A549 (cell line): ENCODE data around the gene TMEM117. TPM values are rescaled to one million over a fixed set of nuclear protein-coding genes. Genes with fewer than 3 reads are reported as not detected.

Source experiments
- ATAC-seq, 2 experiments: fragments of 200-7000 bp in 1 of 2; fragments of >200 bp in 1 of 2; cut with Nextera tagmentation in 1 of 2; cut with Tn5 transposase in 1 of 2; 3 replicates each; pipeline versions ENCODE4 v1.8.0 to v1.9.1; 2018 to 2020; ENCODE audit warnings: mild to moderate bottlenecking in 1 of 2, moderate library complexity in 1 of 2
- CTCF ChIA-PET: fragments of 300-600 bp; sonication (Branson Sonifier 250); formaldehyde crosslinking; extraction: SDS; loops from one replicate; lab custom pipeline; 2021; ENCODE audit warnings: antibody characterized with exemption, inconsistent platforms; lab: Yijun Ruan, JAX
- POLR2A ChIA-PET: fragments of 350-600 bp; formaldehyde crosslinking; extraction: SDS; loops from one replicate; lab custom pipeline; 2021; ENCODE audit warnings: antibody characterized with exemption, inconsistent platforms; lab: Yijun Ruan, JAX
- DNase-seq, 2 experiments: peaks; one replicate each; pipeline versions ENCODE4 v3.0.0 to v3.0.0-alpha.2; 2011 to 2016; ENCODE audit warnings: low read depth in 1 of 2, low spot score in 1 of 2
- FAIRE-seq: peaks from 2 replicates; lab custom pipeline; 2011; peaks lifted over from hg19 to GRCh38; lab: Jason Lieb, UNC
- H3K27ac ChIP-seq, 2 experiments: fragments of >200 bp; sonication (Bioruptor Twin); formaldehyde crosslinking; 3 replicates each; pipeline ENCODE4 v1.5.1; 2016 to 2017
- H3K4me1 ChIP-seq: fragments of >200 bp; sonication (Bioruptor Twin); formaldehyde crosslinking; 3 replicates; pipeline ENCODE4 v1.6.1; 2016
- H3K4me2 ChIP-seq: fragments of >200 bp; sonication (Bioruptor Twin); formaldehyde crosslinking; 3 replicates; pipeline ENCODE4 v1.6.1; 2016
- H3K4me3 ChIP-seq: fragments of >200 bp; sonication (Bioruptor Twin); formaldehyde crosslinking; 3 replicates; pipeline ENCODE4 v1.5.1; 2016
- H3K9me3 ChIP-seq: fragments of >200 bp; sonication (Bioruptor Twin); formaldehyde crosslinking; 3 replicates; pipeline ENCODE4 v1.6.1; 2016
- CBX2 ChIP-seq: fragments of 200-600 bp; sonication (generic); IDR thresholded peaks from 2 replicates; pipeline ENCODE4 v1.6.1; 2016; ENCODE audit warnings: low read depth, mild to moderate bottlenecking, borderline replicate concordance
- CBX8 ChIP-seq: fragments of 200-600 bp; sonication (generic); IDR thresholded peaks from 2 replicates; pipeline ENCODE4 v1.6.1; 2016
- CHD4 ChIP-seq: fragments of 200-600 bp; sonication (generic); IDR thresholded peaks from 2 replicates; pipeline ENCODE4 v1.6.1; 2016; ENCODE audit warnings: antibody characterized with exemption, mild to moderate bottlenecking, borderline replicate concordance
- E2F6 ChIP-seq: IDR thresholded peaks from 2 replicates; pipeline ENCODE4 v1.6.1; 2012; ENCODE audit warnings: low read depth, borderline replicate concordance
- EHF ChIP-seq: fragments of 250-450 bp; sonication (Bioruptor Pico); IDR thresholded peaks from 2 replicates; pipeline ENCODE4 v1.5.0; 2020; ENCODE audit warnings: mild to moderate bottlenecking
- GATA3 ChIP-seq: IDR thresholded peaks from 2 replicates; pipeline ENCODE4 v1.6.1; 2012; ENCODE audit warnings: borderline replicate concordance
- JUNB ChIP-seq: fragments of >200 bp; sonication (Bioruptor Twin); formaldehyde crosslinking; IDR thresholded peaks from 2 replicates; pipeline ENCODE4 v1.6.1; 2016
- MAFK ChIP-seq: fragments of 450-650 bp; IDR thresholded peaks from 2 replicates; pipeline ENCODE4 v1.6.1; 2014; ENCODE audit not compliant: partially characterized antibody
- MYC ChIP-seq: IDR thresholded peaks from 2 replicates; pipeline ENCODE4 v1.6.1; 2012; ENCODE audit warnings: mild to moderate bottlenecking, inconsistent platforms, low read length, improper control_type of control experiment, borderline replicate concordance
- PHF8 ChIP-seq: fragments of 200-600 bp; sonication (generic); IDR thresholded peaks from 2 replicates; pipeline ENCODE4 v1.6.1; 2016; ENCODE audit warnings: low read depth, mild to moderate bottlenecking, antibody characterized with exemption, moderate library complexity, borderline replicate concordance
- POLR2A ChIP-seq: IDR thresholded peaks from 2 replicates; pipeline ENCODE4 v1.6.1; 2012; ENCODE audit warnings: mild to moderate bottlenecking, low read length
- POLR2AphosphoS2 ChIP-seq: conservative IDR thresholded peaks from 2 replicates; pipeline ENCODE4 v1.6.1; 2012; ENCODE audit warnings: low read length, improper control_type of control experiment, inconsistent platforms
- REST ChIP-seq: fragments of 200-600 bp; sonication (generic); IDR thresholded peaks from 2 replicates; pipeline ENCODE4 v1.6.1; 2016; ENCODE audit warnings: antibody characterized with exemption, mild to moderate bottlenecking, moderate library complexity
- RNF2 ChIP-seq: fragments of 200-600 bp; sonication (generic); IDR thresholded peaks from 2 replicates; pipeline ENCODE4 v1.6.1; 2016; ENCODE audit warnings: low read depth, mild to moderate bottlenecking, antibody characterized with exemption, moderate library complexity, borderline replicate concordance
- SREBF2 ChIP-seq: fragments of 450-650 bp; IDR thresholded peaks from 2 replicates; pipeline ENCODE4 v1.6.1; 2014; ENCODE audit warnings: mild to moderate bottlenecking, moderate library complexity
- TFCP2L1 ChIP-seq: fragments of 250-450 bp; sonication (Bioruptor Pico); IDR thresholded peaks from 2 replicates; pipeline ENCODE4 v1.5.0; 2021; ENCODE audit warnings: mild to moderate bottlenecking
- TP53 ChIP-seq: fragments of 250-450 bp; sonication (Bioruptor Pico); IDR thresholded peaks from 2 replicates; pipeline ENCODE4 v1.5.0; 2021; ENCODE audit warnings: mild to moderate bottlenecking, moderate library complexity
- ZC3H11A ChIP-seq: fragments of 450-650 bp; IDR thresholded peaks from 2 replicates; pipeline ENCODE4 v1.6.1; 2014; ENCODE audit warnings: antibody characterized with exemption, mild to moderate bottlenecking
- ZFP36 ChIP-seq: fragments of 450-650 bp; IDR thresholded peaks from 2 replicates; pipeline ENCODE4 v1.6.1; 2014; ENCODE audit warnings: borderline replicate concordance; ENCODE audit not compliant: partially characterized antibody
- WGBS: methylation state at CpG from one replicate; pipeline ENCODE4 v1.1.6; 2017; ENCODE audit errors: missing lambda C conversion rate; 5-methylcytosine and 5-hydroxymethylcytosine counted together
- polyA plus RNA-seq, 4 experiments: library from polyadenylated mRNA; depleted of rRNA in 3 of 4; stranded (reverse); fragments of >200 nt; fragmentation: RNase III in 1 of 4; extraction: RNeasy Plus Mini Kit Qiagen cat#74134 plus additional on column Dnase treatment in 1 of 4; gene quantifications; 2 replicates in 3 of 4; 3 replicates in 1 of 4; pipeline ENCODE4 v1.2.3, GENCODE V29; 2011 to 2017

TMEM117 gene
- polyA plus RNA-seq, 2 of the 4 experiments (the other 2 are of a cell fraction): 2.1 to 4.6 TPM

- TF ChIP-seq ZFP36: no peak
- TF ChIP-seq PHF8: no peak
- no peak for TF ChIP-seq SREBF2
- TF ChIP-seq E2F6: no peak
- no peak for TF ChIP-seq POLR2AphosphoS2
- TF ChIP-seq EHF (CRISPR knock-in tag): no peak
- TF ChIP-seq TP53: no peak
- no peak for TF ChIP-seq REST
- TF ChIP-seq ZC3H11A: no peak
- TF ChIP-seq MAFK: no peak
- H3K4me2 ChIP-seq: no peak overlapping the region
- 9% methylated on average over 4 of the region's 4 CpGs for WGBS
- H3K9me3 ChIP-seq: no peaks in the 10 kb centered on the region
- POLR2A ChIA-PET: no interaction called here
- no peaks in the 10 kb centered on the region for H3K4me1 ChIP-seq
- H3K27ac ChIP-seq: no peak overlapping the region
- DNase-seq (peak in 1 of 2 experiments; percentile 22), FAIRE-seq (no peak), ATAC-seq (no peak; a peak in 1 of 6 replicates)
- CTCF ChIA-PET: no interaction called here
- no peak overlapping the region for H3K4me3 ChIP-seq
Measured at GRCh38 chr12:44078273-44078672, 242.4 kb downstream of the TMEM117 start.

GRCh38 chr12:44088647-44089046 lies 252.8 kb downstream of the TMEM117 start:
- TF ChIP-seq CBX2 (no peak), TFCP2L1 (CRISPR knock-in tag) (no peak), JUNB (no peak), CHD4 (no peak), GATA3 (no peak)

GRCh38 chr12:44091948-44092606 lies 256.2 kb downstream of the TMEM117 start:
- H3K4me3 ChIP-seq: no peak overlapping the region
- no peak for TF ChIP-seq POLR2A
- TF ChIP-seq JUNB: no peak
- no peak for TF ChIP-seq CBX8
- TF ChIP-seq MYC: no peak
- no peak for TF ChIP-seq RNF2
- TF ChIP-seq POLR2AphosphoS2: no peak
- TF ChIP-seq, all 56 proteins: peak for 0
- Histone ChIP-seq H3K27ac (no peak overlapping the region), H3K4me2 (no peak overlapping the region), H3K4me1 (no peaks in the 10 kb centered on the region), H3K9me3 (no peaks in the 10 kb centered on the region)
- ChIA-PET CTCF (no interaction called here), POLR2A (no interaction called here)
- 49% methylated on average over 3 of the region's 3 CpGs for WGBS
- no peak for DNase-seq
- FAIRE-seq: no peak
- ATAC-seq: no peak

More at GRCh38 chr12:44088647-44089046, 252.8 kb downstream of the TMEM117 start:
- no peak for ATAC-seq
- no peak for FAIRE-seq
- POLR2A ChIA-PET: no interaction called here
- no peak for DNase-seq
- no peak overlapping the region for H3K4me3 ChIP-seq
- no peak overlapping the region for H3K4me2 ChIP-seq
- no peak overlapping the region for H3K27ac ChIP-seq
- CTCF ChIA-PET: no interaction called here
- H3K4me1 ChIP-seq: no peaks in the 10 kb centered on the region
- 62% methylated on average over 1 of the region's 1 CpG for WGBS
- H3K9me3 ChIP-seq: no peaks in the 10 kb centered on the region
